H1 (cell line): Measurements from ENCODE around the gene MXI1. TPM values are rescaled to one million over a fixed set of nuclear protein-coding genes. Genes with fewer than 3 reads are reported as not detected.

ENCODE experiments used
- CTCF ChIA-PET: fragments of 300-600 bp; sonication (Branson Sonifier 250); formaldehyde crosslinking; loops from one replicate; lab custom pipeline; 2021; ENCODE audit not compliant: partially characterized antibody; lab: Charles Lee
- POLR2A ChIA-PET: fragments of 300-600 bp; sonication (Branson Sonifier 250); formaldehyde crosslinking; loops from one replicate; lab custom pipeline; 2021; ENCODE audit warnings: inconsistent platforms; ENCODE audit not compliant: partially characterized antibody; lab: Charles Lee
- DNase-seq, 2 experiments: peaks; one replicate each; pipeline versions ENCODE4 v3.0.0 to v3.0.0-alpha.2; 2010 to 2022; ENCODE audit warnings: low spot score in 2 of 2, low read depth in 1 of 2, mixed read lengths in 1 of 2
- FAIRE-seq: peaks from 2 replicates; lab custom pipeline; 2011; peaks lifted over from hg19 to GRCh38; lab: Jason Lieb, UNC
- H2AFZ ChIP-seq: 2 replicates; pipeline ENCODE4 v1.8.1; 2012; ENCODE audit warnings: low read length, inconsistent platforms
- H2AK5ac ChIP-seq: 2 replicates; pipeline ENCODE4 v1.6.1; 2013; ENCODE audit warnings: low read depth, low read length
- H2BK120ac ChIP-seq: replicated peaks from 2 replicates; pipeline ENCODE3; 2013; ENCODE audit warnings: low read depth, low read length, inconsistent platforms
- H2BK12ac ChIP-seq: 2 replicates; pipeline ENCODE4 v1.6.1; 2013; ENCODE audit warnings: low read depth, low read length
- H2BK15ac ChIP-seq: 2 replicates; pipeline ENCODE4 v1.6.1; 2013; ENCODE audit warnings: low read length
- H2BK20ac ChIP-seq: 2 replicates; pipeline ENCODE4 v1.6.1; 2013; ENCODE audit warnings: low read length
- H2BK5ac ChIP-seq: 2 replicates; pipeline ENCODE4 v1.6.1; 2013; ENCODE audit warnings: low read depth, low read length
- H3K14ac ChIP-seq: 2 replicates; pipeline ENCODE4 v1.6.1; 2013; ENCODE audit warnings: inconsistent platforms; ENCODE audit not compliant: insufficient read length
- H3K18ac ChIP-seq: 2 replicates; pipeline ENCODE4 v1.6.1; 2013; ENCODE audit warnings: low read length; ENCODE audit errors: extremely low read depth
- H3K23ac ChIP-seq: 2 replicates; pipeline ENCODE4 v1.6.1; 2013; ENCODE audit warnings: inconsistent platforms; ENCODE audit not compliant: insufficient read length
- H3K23me2 ChIP-seq: 2 replicates; pipeline ENCODE4 v1.6.1; 2013; ENCODE audit warnings: low read depth, low read length
- H3K27ac ChIP-seq: 2 replicates; pipeline ENCODE4 v1.6.1; 2011; ENCODE audit warnings: low read depth, low read length, inconsistent platforms
- H3K27me3 ChIP-seq, 4 experiments: replicated peaks in 1 of 4; 1 replicate in 1 of 4; 2 replicates in 3 of 4; pipeline versions ENCODE4 v1.6.1 to v1.8.1; 2011 to 2013; ENCODE audit warnings: low read length in 3 of 4, mild to moderate bottlenecking in 3 of 4, inconsistent platforms in 2 of 4, mixed read lengths in 2 of 4, moderate library complexity in 1 of 4; ENCODE audit not compliant: control insufficient read depth in 3 of 4, insufficient read depth in 3 of 4; ENCODE audit errors: extremely low read depth in 1 of 4
- H3K36me3 ChIP-seq, 4 experiments: 2 replicates each; pipeline versions ENCODE4 v1.6.1 to v1.8.1; 2011 to 2013; ENCODE audit warnings: mild to moderate bottlenecking in 4 of 4, low read length in 3 of 4, moderate library complexity in 2 of 4, control low read depth in 1 of 4, inconsistent platforms in 1 of 4; ENCODE audit not compliant: insufficient read depth in 4 of 4, control insufficient read depth in 2 of 4
- H3K4ac ChIP-seq: replicated peaks from 2 replicates; pipeline ENCODE3; 2013; ENCODE audit warnings: low read length, low read depth, mixed read lengths, inconsistent platforms; ENCODE audit not compliant: insufficient read length
- H3K4me1 ChIP-seq, 4 experiments: replicated peaks in 1 of 4; 1 replicate in 1 of 4; 2 replicates in 3 of 4; pipeline versions ENCODE4 v1.6.1 to v1.8.1; 2011 to 2013; ENCODE audit warnings: low read length in 3 of 4, inconsistent platforms in 2 of 4, mixed read lengths in 1 of 4; ENCODE audit not compliant: insufficient read depth in 4 of 4, control insufficient read depth in 3 of 4
- H3K4me2 ChIP-seq, 2 experiments: 2 replicates each; pipeline versions ENCODE4 v1.6.1 to v1.8.1; 2011 to 2013; ENCODE audit warnings: low read depth in 2 of 2, low read length in 2 of 2, control low read depth in 1 of 2, inconsistent platforms in 1 of 2, mild to moderate bottlenecking in 1 of 2; ENCODE audit not compliant: insufficient read depth in 1 of 2
- H3K4me3 ChIP-seq, 4 experiments: fragments of 200-600, 300-600 bp in 1 of 4; sonication (generic), shearing (Covaris generic), sonication (Bioruptor Twin) in 1 of 4; 2 replicates each; pipeline versions ENCODE4 v1.5.1 to v1.8.1; 2011 to 2016; ENCODE audit warnings: low read length in 4 of 4, low read depth in 3 of 4, control low read depth in 2 of 4, inconsistent platforms in 2 of 4, mild to moderate bottlenecking in 2 of 4, mixed read lengths in 1 of 4, moderate library complexity in 1 of 4; ENCODE audit not compliant: insufficient read depth in 2 of 4; ENCODE audit errors: extremely low read depth in 1 of 4
- H3K56ac ChIP-seq: replicated peaks from 2 replicates; pipeline ENCODE3; 2013; ENCODE audit warnings: low read depth, mild to moderate bottlenecking, mixed read lengths, low read length, inconsistent platforms; ENCODE audit not compliant: insufficient read length
- H3K79me1 ChIP-seq: 2 replicates; pipeline ENCODE4 v1.6.1; 2013; ENCODE audit warnings: low read depth, low read length, control low read depth
- H3K79me2 ChIP-seq, 2 experiments: 2 replicates each; pipeline versions ENCODE4 v1.6.1 to v1.8.1; 2012 to 2013; ENCODE audit warnings: low read length in 2 of 2, mild to moderate bottlenecking in 2 of 2, inconsistent platforms in 1 of 2; ENCODE audit not compliant: insufficient read depth in 2 of 2, control insufficient read depth in 1 of 2
- H3K9ac ChIP-seq, 4 experiments: replicated peaks in 1 of 4; 1 replicate in 1 of 4; 2 replicates in 3 of 4; pipeline versions ENCODE4 v1.6.1 to v1.8.1; 2011 to 2013; ENCODE audit warnings: low read depth in 3 of 4, low read length in 3 of 4, control low read depth in 2 of 4, mild to moderate bottlenecking in 2 of 4, moderate library complexity in 2 of 4, inconsistent platforms in 1 of 4; ENCODE audit errors: extremely low read depth in 1 of 4
- H3K9me3 ChIP-seq, 2 experiments: 2 replicates each; pipeline versions ENCODE4 v1.6.1 to v1.8.1; 2012 to 2013; ENCODE audit warnings: mild to moderate bottlenecking in 2 of 2, moderate library complexity in 2 of 2, control low read depth in 1 of 2, inconsistent platforms in 1 of 2, low read depth in 1 of 2, low read length in 1 of 2, mixed read lengths in 1 of 2; ENCODE audit not compliant: insufficient read depth in 2 of 2
- H4K20me1 ChIP-seq, 2 experiments: replicated peaks in 1 of 2; 2 replicates each; pipeline versions ENCODE3 to v1.8.1; 2011 to 2013; ENCODE audit warnings: inconsistent platforms in 2 of 2, low read length in 2 of 2, mild to moderate bottlenecking in 1 of 2; ENCODE audit not compliant: insufficient read depth in 2 of 2, control insufficient read depth in 1 of 2
- H4K5ac ChIP-seq: 2 replicates; pipeline ENCODE4 v1.6.1; 2013; ENCODE audit warnings: low read length, low read depth, mixed read lengths, inconsistent platforms; ENCODE audit not compliant: insufficient read length
- H4K8ac ChIP-seq: 2 replicates; pipeline ENCODE4 v1.8.0; 2013; ENCODE audit warnings: mild to moderate bottlenecking, moderate library complexity, low read length, inconsistent platforms; ENCODE audit not compliant: insufficient read depth; ENCODE audit errors: extremely low read depth
- H4K91ac ChIP-seq: replicated peaks from 2 replicates; pipeline ENCODE3; 2013; ENCODE audit warnings: low read length, mixed read lengths, inconsistent platforms; ENCODE audit not compliant: insufficient read length
- BACH1 ChIP-seq: IDR thresholded peaks from 2 replicates; pipeline ENCODE4 v1.6.1; 2012; ENCODE audit warnings: low read length, improper control_type of control experiment
- CBX8 ChIP-seq: fragments of 300-800, 300-1000 bp; sonication (generic); IDR thresholded peaks from 2 replicates; pipeline ENCODE4 v1.7.1; 2016; ENCODE audit warnings: low read depth, low read length, borderline replicate concordance
- E2F6 ChIP-seq: IDR thresholded peaks from 2 replicates; pipeline ENCODE4 v1.6.1; 2012; ENCODE audit warnings: inconsistent platforms
- GTF2F1 ChIP-seq: IDR thresholded peaks from 2 replicates; pipeline ENCODE4 v1.6.1; 2012; ENCODE audit warnings: low read depth, low read length, improper control_type of control experiment, borderline replicate concordance
- HDAC2 ChIP-seq, 2 experiments: fragments of 300-600 bp in 1 of 2; sonication (generic) in 1 of 2; IDR thresholded peaks; 2 replicates each; pipeline ENCODE4 v1.6.1; 2011 to 2012; ENCODE audit warnings: low read depth in 2 of 2, low read length in 2 of 2, mild to moderate bottlenecking in 2 of 2, moderate library complexity in 2 of 2, borderline replicate concordance in 1 of 2, inconsistent platforms in 1 of 2
- HDAC6 ChIP-seq: IDR thresholded peaks from one replicate; pipeline ENCODE4 v1.7.1; 2012; ENCODE audit warnings: low read depth, mild to moderate bottlenecking, inconsistent platforms, low read length, moderate library complexity
- JUND ChIP-seq: IDR thresholded peaks from 2 replicates; pipeline ENCODE4 v1.6.1; 2011; ENCODE audit warnings: mild to moderate bottlenecking, improper control_type of control experiment, low read length
- MAFK ChIP-seq: IDR thresholded peaks from 2 replicates; pipeline ENCODE4 v1.6.1; 2012; ENCODE audit warnings: low read depth, mild to moderate bottlenecking, improper control_type of control experiment, low read length
- SIX5 ChIP-seq: IDR thresholded peaks from 2 replicates; pipeline ENCODE4 v1.6.1; 2011; ENCODE audit warnings: mild to moderate bottlenecking, low read depth, low read length
- TEAD4 ChIP-seq: IDR thresholded peaks from 2 replicates; pipeline ENCODE4 v1.6.1; 2012; ENCODE audit warnings: low read depth, low read length, inconsistent platforms, mixed read lengths
- USF2 ChIP-seq: IDR thresholded peaks from 2 replicates; pipeline ENCODE4 v1.6.1; 2011; ENCODE audit warnings: low read length, improper control_type of control experiment
- WGBS, 2 experiments: shearing (Covaris generic) in 1 of 2; methylation state at CpG; one replicate each; pipeline versions ENCODE4 v1.1.6 to v1.1.7; 2013 to 2015; ENCODE audit warnings: low lambda C conversion rate in 2 of 2, mixed read lengths in 2 of 2, inconsistent platforms in 1 of 2, low coverage in 1 of 2, missing lambda C conversion rate in 1 of 2; ENCODE audit not compliant: insufficient replicate concordance in 2 of 2, insufficient coverage in 1 of 2, insufficient read length in 1 of 2; ENCODE audit errors: extremely low coverage in 1 of 2, missing lambda C conversion rate in 1 of 2; 5-methylcytosine and 5-hydroxymethylcytosine counted together
- polyA plus RNA-seq, 7 experiments: library from polyadenylated mRNA; depleted of rRNA in 3 of 7; stranded (reverse) in 5 of 7; unstranded in 2 of 7; fragments of >200 nt in 5 of 7; fragments of 200-250 nt in 2 of 7; gene quantifications; 1 replicate in 5 of 7; 2 replicates in 1 of 7; 4 replicates in 1 of 7; pipeline versions ENCODE4 v1.2.1 to v1.2.3, GENCODE V29; 2011 to 2013; ENCODE audit warnings: missing spikeins in 2 of 7, mixed read lengths in 2 of 7
- total RNA-seq: library from RNA; stranded (reverse); fragmentation: NEBNext Ultra II Directional; extraction: Animal tissue kit (Norgen Biotek cat#: 25700); gene quantifications from 2 replicates; pipeline ENCODE4 v1.2.1, GENCODE V29; 2021

MXI1 gene
- total and polyA plus RNA-seq, 2 of the 8 experiments (the other 6 are each of a cell fraction or from before 2014, with no cell fraction given) = 5.7 to 8.8 TPM

GRCh38 chr10:110313674-110314073 lies 106.3 kb downstream of the MXI1 start:
- Histone ChIP-seq H2BK15ac (no peak overlapping the region), H4K91ac (no peak overlapping the region), H3K27me3 (no peaks in the 10 kb centered on the region), H3K23ac (no peak overlapping the region), H3K9me3 (no peaks in the 10 kb centered on the region), H4K5ac (no peak overlapping the region), H3K36me3 (no peaks in the 10 kb centered on the region), H3K4me3 (no peak overlapping the region), H3K4me1 (no peaks in the 10 kb centered on the region; a peak in 2 of 7 replicates), H3K14ac (no peak overlapping the region), H2AK5ac (no peak overlapping the region), H2AFZ (no peak overlapping the region), H3K4me2 (no peak overlapping the region), H3K23me2 (no peaks in the 10 kb centered on the region), H2BK20ac (no peak overlapping the region), H2BK12ac (no peak overlapping the region), H2BK5ac (no peak overlapping the region), H3K4ac (no peak overlapping the region), H3K79me1 (no peaks in the 10 kb centered on the region), H2BK120ac (no peak overlapping the region), H3K18ac (no peak overlapping the region), H4K20me1 (no peaks in the 10 kb centered on the region), H4K8ac (no peak overlapping the region), H3K9ac (no peak overlapping the region), H3K27ac (no peak overlapping the region), H3K79me2 (no peaks in the 10 kb centered on the region), H3K56ac (no peak overlapping the region)
- WGBS, 2 experiments = 86% methylated on average over 2 of the region's 2 CpGs; no CpG with 5 or more reads in 1 of the 2 experiments
- ChIA-PET CTCF (interaction anchor here (1.1 to 2.6 kb wide), 5 partner anchors 39 to 250 kb away, joined by 3 to 8 read pairs (median 6); no protein-coding TSS in a partner anchor), POLR2A (no interaction called here)
- FAIRE-seq (no peak), DNase-seq (no peak)
- TF ChIP-seq E2F6 (no peak), BACH1 (no peak), USF2 (no peak), MAFK (no peak), TEAD4 (no peak), JUND (no peak), SIX5 (no peak), CBX8 (no peak), GTF2F1 (no peak), HDAC2 (IDR thresholded peaks at IDR 0.05; ENCODE audit: borderline replicate concordance in 1 of 2, low read depth in 2 of 2, low read length in 2 of 2) (no peak), HDAC6 (no peak)
